PC-9 (cell line): ENCODE results near the gene ACOX1. TPM values are rescaled to one million over a fixed set of nuclear protein-coding genes. Genes with fewer than 3 reads are reported as not detected.

Experiments used
- BruUV-seq: library from RNA; stranded (reverse); fragments of 400-500 nt; replicated peaks from 2 replicates; lab custom pipeline; 2021; lab: Mats Ljungman, UMichigan
- CTCF ChIA-PET: fragments of 300-600 bp; sonication (Branson Sonifier 250); formaldehyde crosslinking; loops from one replicate; lab custom pipeline; 2022; ENCODE audit warnings: antibody characterized with exemption; lab: Charles Lee
- POLR2A ChIA-PET: fragments of 300-600 bp; sonication (Branson Sonifier 250); formaldehyde crosslinking; loops from one replicate; lab custom pipeline; 2022; ENCODE audit warnings: antibody characterized with exemption; ENCODE audit not compliant: unreplicated experiment; lab: Charles Lee
- DNase-seq, 2 experiments: peaks; one replicate each; pipeline versions ENCODE4 v3.0.0 to v3.0.0-alpha.2; 2015 to 2022; ENCODE audit warnings: mixed read lengths in 1 of 2
- H2AFZ ChIP-seq: fragments of 200-600 bp; sonication (generic); 2 replicates; pipeline ENCODE4 v1.8.1; 2017; ENCODE audit warnings: antibody characterized with exemption
- H3F3A ChIP-seq: fragments of 200-600 bp; sonication (generic); 2 replicates; pipeline ENCODE4 v1.8.1; 2017; ENCODE audit warnings: antibody characterized with exemption, mild to moderate bottlenecking, low read depth; ENCODE audit not compliant: insufficient read depth
- H3K27ac ChIP-seq: fragments of 200-600 bp; sonication (generic); 2 replicates; pipeline ENCODE4 v1.6.1; 2016; ENCODE audit warnings: mixed run types
- H3K27me3 ChIP-seq: fragments of 200-600 bp; sonication (generic); 2 replicates; pipeline ENCODE4 v1.6.1; 2016; ENCODE audit warnings: low read depth, mixed run types; ENCODE audit not compliant: insufficient read depth
- H3K36me3 ChIP-seq: fragments of 200-600 bp; sonication (generic); 2 replicates; pipeline ENCODE4 v1.6.1; 2016; ENCODE audit warnings: low read depth, mixed run types
- H3K4me1 ChIP-seq: fragments of 200-600 bp; sonication (generic); replicated peaks from 2 replicates; pipeline ENCODE4 v1.6.1; 2016; ENCODE audit warnings: mixed run types; ENCODE audit not compliant: insufficient read depth
- H3K4me2 ChIP-seq: fragments of 200-600 bp; sonication (generic); 2 replicates; pipeline ENCODE4 v1.6.1; 2017; ENCODE audit warnings: mixed run types
- H3K4me3 ChIP-seq: fragments of 200-600 bp; sonication (generic); 2 replicates; pipeline ENCODE4 v1.6.1; 2016; ENCODE audit warnings: mixed run types
- H3K79me2 ChIP-seq: fragments of 200-600 bp; sonication (generic); 2 replicates; pipeline ENCODE4 v1.6.1; 2017; ENCODE audit warnings: low read depth, mixed run types
- H3K9me2 ChIP-seq: fragments of 200-600 bp; sonication (generic); 2 replicates; pipeline ENCODE4 v1.8.1; 2017; ENCODE audit warnings: mild to moderate bottlenecking; ENCODE audit not compliant: insufficient read depth
- H3K9me3 ChIP-seq: fragments of 200-600 bp; sonication (generic); 2 replicates; pipeline ENCODE4 v1.8.1; 2016; ENCODE audit warnings: low read depth; ENCODE audit not compliant: insufficient read depth
- H4K20me1 ChIP-seq: fragments of 200-600 bp; sonication (generic); 2 replicates; pipeline ENCODE4 v1.8.1; 2017; ENCODE audit not compliant: insufficient read depth
- EZH2 ChIP-seq: fragments of 200-600 bp; sonication (generic); IDR thresholded peaks from 2 replicates; pipeline ENCODE4 v1.8.0; 2017; ENCODE audit warnings: antibody characterized with exemption, low read depth
- intact Hi-C: fragments of 100-400 bp; cut with micrococcal nuclease; formaldehyde crosslinking; loops from one replicate; pipeline ENCODE4 v1.10.0; 2022; ENCODE audit not compliant: unreplicated experiment
- total RNA-seq: library from RNA; stranded (reverse); gene quantifications from 2 replicates; pipeline ENCODE4 v1.2.3, GENCODE V29; 2021
- TF ChIP-seq, protein P1 (sequence below): fragments of 200-600 bp; sonication (generic); conservative IDR thresholded peaks from 2 replicates; pipeline ENCODE4 v1.6.1; 2017; ENCODE audit warnings: mixed run types, antibody characterized with exemption, mild to moderate bottlenecking, moderate library complexity

Gene ACOX1
- total RNA-seq, 1 experiment from 2014 or later, result 35.5 TPM

DNA sequence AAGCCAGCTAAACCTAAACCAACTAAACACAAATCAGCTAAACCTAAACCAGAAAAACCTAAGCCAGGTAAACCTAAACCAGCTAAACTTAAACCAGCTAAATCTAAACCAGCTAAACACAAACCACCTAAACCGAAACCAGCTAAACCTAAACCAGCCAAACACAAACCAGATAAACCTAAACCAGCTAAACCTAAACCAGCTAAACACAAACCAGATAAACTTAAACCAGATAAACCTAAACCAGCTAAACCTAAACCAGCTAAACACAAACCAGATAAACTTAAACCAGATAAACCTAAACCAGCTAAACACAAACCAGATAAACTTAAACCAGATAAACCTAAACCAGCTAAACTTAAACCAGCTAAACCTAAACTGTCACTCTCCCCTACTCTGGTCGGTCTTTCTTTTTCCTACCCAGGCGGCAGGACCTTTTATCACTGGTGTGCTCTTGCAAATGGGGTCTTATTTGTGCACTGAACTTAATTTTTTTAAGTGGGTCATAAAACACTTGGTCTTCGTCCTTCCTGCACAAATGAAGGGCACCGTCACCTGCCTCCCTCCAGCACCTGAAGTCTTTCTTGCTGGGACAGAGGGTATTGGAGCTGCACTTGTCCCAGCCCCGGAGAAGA, 41.0 kb upstream of the ACOX1 start:
- CTCF ChIA-PET, result interaction anchor here (0.7 kb wide), 1 partner anchor 361 kb away, joined by 3 read pairs; no protein-coding TSS in a partner anchor
- intact Hi-C loops, result no loop called here
- POLR2A ChIA-PET, result interaction anchor here (0.6 to 0.7 kb wide), 2 partner anchors 160 to 245 kb away, joined by 3 to 8 read pairs; no protein-coding TSS in a partner anchor
- Histone ChIP-seq H3K27me3 (no peaks in the 10 kb centered on the region), H2AFZ (no peak overlapping the region), H3K4me3 (no peak overlapping the region), H3K9me2 (no peaks in the 10 kb centered on the region), H3K4me1 (no peaks in the 10 kb centered on the region; the same call in 1 of the 2 replicates), H3K36me3 (no peaks in the 10 kb centered on the region), H3K27ac (no peak overlapping the region), H3F3A (no peaks in the 10 kb centered on the region), H3K9me3 (no peaks in the 10 kb centered on the region), H3K4me2 (no peak overlapping the region), H4K20me1 (no peaks in the 10 kb centered on the region), H3K79me2 (0 out of 2 replicates have a peak, but pooled peaks cover 6% of the 10 kb centered on the region)
- BruUV-seq, result no TSS peak
- TF ChIP-seq, protein P1, sequence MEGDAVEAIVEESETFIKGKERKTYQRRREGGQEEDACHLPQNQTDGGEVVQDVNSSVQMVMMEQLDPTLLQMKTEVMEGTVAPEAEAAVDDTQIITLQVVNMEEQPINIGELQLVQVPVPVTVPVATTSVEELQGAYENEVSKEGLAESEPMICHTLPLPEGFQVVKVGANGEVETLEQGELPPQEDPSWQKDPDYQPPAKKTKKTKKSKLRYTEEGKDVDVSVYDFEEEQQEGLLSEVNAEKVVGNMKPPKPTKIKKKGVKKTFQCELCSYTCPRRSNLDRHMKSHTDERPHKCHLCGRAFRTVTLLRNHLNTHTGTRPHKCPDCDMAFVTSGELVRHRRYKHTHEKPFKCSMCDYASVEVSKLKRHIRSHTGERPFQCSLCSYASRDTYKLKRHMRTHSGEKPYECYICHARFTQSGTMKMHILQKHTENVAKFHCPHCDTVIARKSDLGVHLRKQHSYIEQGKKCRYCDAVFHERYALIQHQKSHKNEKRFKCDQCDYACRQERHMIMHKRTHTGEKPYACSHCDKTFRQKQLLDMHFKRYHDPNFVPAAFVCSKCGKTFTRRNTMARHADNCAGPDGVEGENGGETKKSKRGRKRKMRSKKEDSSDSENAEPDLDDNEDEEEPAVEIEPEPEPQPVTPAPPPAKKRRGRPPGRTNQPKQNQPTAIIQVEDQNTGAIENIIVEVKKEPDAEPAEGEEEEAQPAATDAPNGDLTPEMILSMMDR, result no peak
- no peak for TF ChIP-seq EZH2
- no peak for DNase-seq

GRCh38 chr17:76018801-76019200, 39.8 kb upstream of the ACOX1 start:
- Histone ChIP-seq H3K27me3 (no peaks in the 10 kb centered on the region), H4K20me1 (no peaks in the 10 kb centered on the region), H3K4me2 (no peak overlapping the region), H3K36me3 (no peaks in the 10 kb centered on the region), H3K27ac (no peak overlapping the region), H3K9me2 (no peaks in the 10 kb centered on the region), H3K4me1 (no peaks in the 10 kb centered on the region), H2AFZ (no peak overlapping the region), H3K4me3 (no peak overlapping the region), H3K9me3 (no peaks in the 10 kb centered on the region), H3K79me2 (no peaks in the 10 kb centered on the region), H3F3A (no peaks in the 10 kb centered on the region)
- intact Hi-C loops, result no loop called here
- no TSS peak for BruUV-seq
- DNase-seq, result no peak
- TF ChIP-seq, protein P1, result no peak
- no peak for TF ChIP-seq EZH2
- ChIA-PET CTCF (no interaction called here), POLR2A (no interaction called here)

GRCh38 chr17:76018340-76018680, 39.3 kb upstream of the ACOX1 start:
- ChIA-PET POLR2A (no interaction called here), CTCF (no interaction called here)
- no peak for DNase-seq
- Histone ChIP-seq H3K4me3 (no peak overlapping the region), H4K20me1 (no peaks in the 10 kb centered on the region), H3K4me2 (no peak overlapping the region), H3K36me3 (no peaks in the 10 kb centered on the region), H3K27me3 (no peaks in the 10 kb centered on the region), H3K9me2 (no peaks in the 10 kb centered on the region), H3K79me2 (no peaks in the 10 kb centered on the region), H3F3A (no peaks in the 10 kb centered on the region), H3K4me1 (no peaks in the 10 kb centered on the region), H3K27ac (no peak overlapping the region), H2AFZ (no peak overlapping the region), H3K9me3 (no peaks in the 10 kb centered on the region)
- BruUV-seq, result no TSS peak
- TF ChIP-seq, protein P1, result no peak
- no peak for TF ChIP-seq EZH2
- intact Hi-C loops, result no loop called here
